Stromal cell of bone marrow (primary cell): ENCODE results near the gene GH1.
A peak's percentile ranks its signal among the peaks of the same experiment; 100 is the strongest.
"Not testable (repeated sequence)": the region's sequence is repeated elsewhere in the genome, so short reads cannot be mapped to it uniquely, and the experiment has no call there.

ENCODE experiments used
- DNase-seq: peaks from one replicate; pipeline ENCODE4 v3.0.0-alpha.2; 2012; ENCODE audit warnings: low read depth

GH1 gene

DNA sequence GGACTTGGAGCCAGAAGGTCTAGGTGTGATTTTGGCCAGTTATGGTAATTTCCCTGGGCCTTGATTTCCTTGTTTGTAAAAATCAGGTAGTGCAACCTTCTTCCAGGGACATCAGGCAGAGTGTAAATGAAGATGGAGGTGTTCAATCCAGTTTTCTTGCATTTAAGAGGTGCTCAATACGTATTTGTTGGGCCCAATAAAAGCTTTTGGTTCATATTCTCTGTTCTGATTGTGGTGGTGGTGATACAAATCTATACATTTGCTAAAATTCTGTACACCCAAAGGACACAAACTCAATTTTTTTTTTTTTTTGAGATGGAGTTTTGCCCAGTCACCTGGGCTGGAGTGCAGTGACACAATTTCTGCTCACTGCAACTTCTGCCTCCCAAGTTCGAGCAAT lies 7.5 kb upstream of the GH1 start:
- no peak for DNase-seq

- DNase-seq = no peak
Measured at GRCh38 chr17:63925615-63926014, 7.0 kb upstream of the GH1 start.

- DNase-seq = not testable (repeated sequence)
Measured at GRCh38 chr17:63922402-63922801, 3.8 kb upstream of the GH1 start.

DNA sequence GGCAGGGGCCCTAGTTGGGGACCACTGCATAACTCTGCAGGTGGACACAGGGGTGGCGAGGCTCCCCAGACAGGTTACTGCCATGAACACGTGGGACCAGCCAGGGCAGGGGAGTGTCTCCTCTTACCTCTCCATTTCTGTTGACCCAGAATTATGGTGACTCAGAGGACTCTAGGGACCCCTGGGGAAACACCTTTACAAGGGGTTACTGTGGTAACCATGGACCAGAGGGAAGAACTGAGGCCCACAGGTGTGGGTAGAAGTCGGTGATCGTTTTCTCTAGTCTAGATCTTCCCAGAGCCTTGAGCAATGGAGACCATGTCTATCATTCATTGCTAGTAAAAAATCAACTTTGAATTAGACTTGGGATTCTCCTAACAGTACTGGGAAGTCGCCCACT lies 2.1 kb upstream of the GH1 start:
- DNase-seq = not testable (repeated sequence)

DNA sequence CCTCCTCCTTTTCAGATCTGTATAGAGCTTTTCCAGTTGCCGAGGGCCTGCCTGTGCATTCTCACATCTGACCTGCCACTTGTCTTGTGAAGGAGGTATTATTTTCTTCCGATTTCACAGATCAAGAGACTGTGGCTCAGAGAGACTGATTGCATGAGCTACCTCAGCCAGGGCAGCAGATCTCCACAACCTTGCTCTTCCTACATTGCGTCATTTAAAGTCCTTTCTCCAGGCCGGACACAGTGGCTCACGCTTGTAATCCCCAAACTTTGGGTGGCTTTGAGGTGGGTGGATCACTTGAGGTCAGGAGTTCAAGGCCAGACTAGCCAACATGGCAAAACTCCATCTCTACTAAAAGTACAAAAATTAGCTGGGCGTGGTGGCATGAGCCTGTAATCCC lies 1.4 kb upstream of the GH1 start:
- not testable (repeated sequence) for DNase-seq

- DNase-seq = peak; percentile 32
Measured at GRCh38 chr17:63919311-63919723, 678 bp upstream of the GH1 start.

DNA sequence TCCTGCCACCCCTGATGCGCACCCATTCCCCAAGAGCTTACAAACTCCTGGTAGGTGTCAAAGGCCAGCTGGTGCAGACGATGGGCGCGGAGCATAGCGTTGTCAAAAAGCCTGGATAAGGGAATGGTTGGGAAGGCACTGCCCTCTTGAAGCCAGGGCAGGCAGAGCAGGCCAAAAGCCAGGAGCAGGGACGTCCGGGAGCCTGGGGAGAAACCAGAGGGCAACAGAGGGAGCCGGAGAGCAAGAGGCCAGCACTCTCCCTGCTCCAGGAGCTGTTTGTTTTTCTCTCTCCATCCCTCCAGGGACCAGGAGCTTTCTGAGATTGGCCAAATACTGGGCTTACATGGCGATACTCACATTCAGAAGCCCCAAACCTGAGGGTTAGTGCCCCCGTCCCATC lies 334 bp downstream of the GH1 start:
- no peak for DNase-seq

GRCh38 chr17:63917646-63918045 lies 993 bp downstream of the GH1 start:
- no peak for DNase-seq

DNA sequence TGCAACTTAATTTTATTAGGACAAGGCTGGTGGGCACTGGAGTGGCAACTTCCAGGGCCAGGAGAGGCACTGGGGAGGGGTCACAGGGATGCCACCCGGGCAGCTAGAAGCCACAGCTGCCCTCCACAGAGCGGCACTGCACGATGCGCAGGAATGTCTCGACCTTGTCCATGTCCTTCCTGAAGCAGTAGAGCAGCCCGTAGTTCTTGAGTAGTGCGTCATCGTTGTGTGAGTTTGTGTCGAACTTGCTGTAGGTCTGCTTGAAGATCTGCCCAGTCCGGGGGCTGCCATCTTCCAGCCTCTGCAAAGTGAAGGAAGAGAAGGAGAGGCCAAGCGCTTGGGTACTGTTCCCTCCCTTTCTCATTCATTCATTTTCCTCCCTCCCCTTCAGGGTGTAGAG lies 1.4 kb downstream of the GH1 start:
- not testable (repeated sequence) for DNase-seq

GRCh38 chr17:63916566-63917185 lies 2.0 kb downstream of the GH1 start:
- DNase-seq = no peak

DNA sequence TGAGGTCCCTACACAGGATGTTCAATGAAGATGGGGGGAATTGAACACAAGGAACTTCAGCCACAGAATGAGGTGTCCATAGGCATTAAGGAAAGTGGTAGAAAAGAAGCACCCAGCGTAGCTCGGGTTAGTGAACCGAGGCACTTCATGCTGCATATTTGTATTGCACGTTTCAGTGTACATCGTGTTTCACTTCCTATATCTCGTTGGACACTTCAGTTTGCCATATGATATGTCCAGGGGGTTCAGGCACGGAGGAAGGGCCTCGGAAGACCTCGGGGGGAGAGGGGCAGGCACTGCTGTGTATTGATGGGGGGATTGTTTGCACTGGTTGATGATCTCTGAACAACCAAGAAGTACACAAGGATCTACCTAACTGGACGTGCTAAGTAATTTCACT lies 2.9 kb downstream of the GH1 start:
- not testable (repeated sequence) for DNase-seq

GRCh38 chr17:63914471-63914870 lies 4.2 kb downstream of the GH1 start:
- DNase-seq = no peak

- DNase-seq = no peak
Measured at GRCh38 chr17:63911657-63912100, 7.0 kb downstream of the GH1 start.

GRCh38 chr17:63911041-63911635 lies 7.5 kb downstream of the GH1 start, which contains the start of gene CSHL1:
Gene CSHL1 (minus strand): TSS chr17:63911258. CDS start chr17:63911196, 62 bp downstream.
- DNase-seq = no peak

- DNase-seq = no peak
Measured at GRCh38 chr17:63910096-63910495, 8.5 kb downstream of the GH1 start.

DNA sequence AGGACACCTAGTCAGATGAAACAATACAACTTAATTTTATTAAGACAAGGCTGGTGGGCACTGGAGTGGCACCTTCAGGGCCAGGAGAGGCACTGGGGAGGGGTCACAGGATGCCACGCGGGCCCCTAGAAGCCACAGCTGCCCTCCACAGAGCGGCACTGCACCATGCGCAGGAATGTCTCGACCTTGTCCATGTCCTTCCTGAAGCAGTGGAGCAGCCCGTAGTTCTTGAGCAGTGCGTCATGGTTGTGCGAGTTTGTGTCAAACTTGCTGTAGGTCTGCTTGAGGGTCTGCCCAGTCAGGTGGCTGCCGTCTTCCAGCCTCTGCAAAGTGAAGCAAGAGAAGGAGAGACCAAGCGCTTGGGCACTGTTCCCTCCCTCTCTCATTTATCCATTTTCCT lies 9.1 kb downstream of the GH1 start:
- not testable (repeated sequence) for DNase-seq

DNA sequence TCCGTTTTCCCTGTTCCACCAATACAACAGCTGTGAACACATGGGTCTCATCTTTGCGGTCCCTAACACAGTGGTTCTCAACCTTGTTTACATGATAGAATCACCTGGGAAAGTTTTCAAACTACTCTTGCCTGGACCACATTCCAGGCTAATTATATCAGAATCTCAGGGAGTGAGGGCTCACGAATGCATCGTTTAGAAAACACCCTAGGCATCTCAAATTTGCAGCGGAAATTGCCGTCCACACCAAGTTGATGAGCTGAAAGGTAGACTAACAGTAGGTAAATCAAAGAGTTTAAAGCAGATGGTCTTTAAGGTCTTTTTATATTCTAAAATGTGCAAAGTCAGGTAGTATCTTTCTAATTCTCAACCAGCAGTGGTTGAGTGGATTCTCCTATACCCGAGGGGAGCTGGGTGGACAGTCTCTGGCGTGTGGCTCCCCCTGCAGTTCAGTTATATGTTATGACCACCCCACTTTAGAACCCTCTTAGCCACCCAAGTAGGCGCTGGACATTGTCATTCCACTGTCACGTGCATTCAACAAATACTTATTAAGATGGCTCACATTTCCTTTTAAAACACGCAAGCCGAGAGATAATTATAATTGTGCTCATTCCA lies 11.4 kb downstream of the GH1 start:
- DNase-seq = not testable (repeated sequence)

DNA sequence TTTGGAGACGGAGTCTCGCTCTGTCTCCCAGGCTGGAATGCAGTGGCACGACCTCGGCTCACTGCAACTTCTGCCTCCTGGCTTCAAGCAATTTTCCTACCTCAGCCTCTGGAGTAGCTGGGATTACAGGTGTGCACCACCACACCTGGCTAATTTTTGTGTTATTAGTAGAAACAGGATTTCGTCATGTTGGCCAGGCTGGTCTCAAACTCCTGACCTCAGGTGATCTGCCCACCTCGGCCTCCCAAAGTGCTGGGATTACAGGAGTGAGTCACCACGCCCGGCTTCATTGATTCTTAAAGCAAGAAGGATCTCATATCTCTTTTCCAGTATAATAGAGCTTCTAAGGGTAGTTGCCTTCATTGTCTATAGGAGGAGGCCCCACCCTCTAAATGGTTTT lies 13.8 kb downstream of the GH1 start:
- DNase-seq = not testable (repeated sequence)

- not testable (repeated sequence) for DNase-seq
Measured at GRCh38 chr17:63903787-63904201, 14.8 kb downstream of the GH1 start.

DNA sequence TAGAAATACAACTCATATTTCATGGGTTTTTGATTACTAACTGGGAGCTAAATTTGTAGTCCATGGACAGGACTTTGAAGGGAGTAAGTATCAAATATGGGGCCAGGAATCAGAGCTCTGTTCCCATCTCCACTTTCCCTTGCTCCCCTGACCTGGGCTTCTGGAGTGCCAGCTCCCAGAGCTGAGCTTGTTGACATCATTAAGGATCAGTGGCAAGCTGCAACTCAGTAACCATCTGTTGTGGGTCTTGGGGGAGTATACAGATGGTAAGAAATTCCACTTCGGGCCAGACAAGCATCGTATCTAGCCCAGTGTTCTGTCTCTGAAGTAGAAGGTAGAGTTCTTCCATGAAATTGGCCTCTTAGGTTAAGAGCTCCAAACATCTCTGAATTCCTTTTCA lies 16.7 kb downstream of the GH1 start:
- DNase-seq = not testable (repeated sequence)

DNA sequence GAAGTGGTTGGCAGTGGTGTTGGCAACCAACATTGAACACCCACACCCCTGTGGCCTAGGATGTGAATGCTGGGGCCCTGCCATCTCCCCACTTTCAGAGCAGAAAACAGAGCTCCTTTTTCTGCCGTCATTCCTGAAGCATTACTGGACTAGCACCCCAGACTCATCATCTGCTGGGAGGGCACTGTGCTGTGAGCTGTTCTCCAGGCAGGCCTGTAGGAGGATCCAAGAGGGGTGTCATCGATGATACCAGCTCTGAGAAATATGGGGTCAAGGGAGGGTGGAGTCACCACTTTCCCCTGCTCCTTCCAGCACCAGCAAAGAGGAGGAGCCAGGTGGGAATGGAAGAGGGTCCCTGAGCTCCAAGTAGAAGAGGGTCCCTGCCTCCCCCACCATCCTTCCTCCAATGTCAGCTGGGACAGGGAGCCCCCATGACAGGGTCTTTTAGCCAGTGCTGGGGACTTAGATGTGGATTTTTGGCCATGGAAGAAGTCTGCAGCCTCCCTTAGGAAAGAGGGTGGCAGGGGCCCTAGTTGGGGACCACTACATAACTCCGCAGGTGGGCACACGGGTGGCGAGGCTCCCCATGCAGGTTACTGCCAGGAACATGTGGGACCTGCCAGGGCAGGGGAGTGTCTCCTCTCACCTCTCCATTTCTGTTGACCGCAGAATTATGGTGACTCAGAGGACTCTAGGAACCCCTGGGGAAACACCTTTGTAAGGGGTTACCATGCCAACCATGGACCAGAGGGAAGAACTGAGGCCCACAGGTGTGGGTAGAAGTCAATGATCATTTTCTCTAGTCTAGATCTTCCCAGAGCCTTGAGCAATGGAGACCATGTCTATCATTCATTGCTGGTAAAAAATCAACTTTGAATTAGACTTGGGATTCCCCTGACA lies 19.5 kb downstream of the GH1 start:
- DNase-seq = not testable (repeated sequence)
